K562 (cell line): ENCODE measurements around the gene FMNL1. TPM values are rescaled to one million over a fixed set of nuclear protein-coding genes. Genes with fewer than 3 reads are reported as not detected.

Experiments used
- CEBPG ChIP-seq, 3 experiments: fragments of 200-800 bp in 1 of 3; sonication (Bioruptor generic) in 1 of 3; sonication (generic) in 1 of 3; formaldehyde crosslinking in 1 of 3; IDR thresholded peaks in 2 of 3; conservative IDR thresholded peaks in 1 of 3; 2 replicates each; pipeline versions ENCODE4 v1.6.1 to v1.8.0; 2016 to 2022; ENCODE audit warnings: missing compliant biosample characterization in 2 of 3, missing genetic modification characterization in 2 of 3, mild to moderate bottlenecking in 1 of 3, missing genetic modification reagents in 1 of 3
- FOXA3 ChIP-seq, 2 experiments: fragments of 450-650 bp in 1 of 2; sonication (generic) in 1 of 2; formaldehyde crosslinking; IDR thresholded peaks in 1 of 2; conservative IDR thresholded peaks in 1 of 2; 2 replicates each; pipeline versions ENCODE4 v1.4.0 to v1.8.0; 2020 to 2022; ENCODE audit warnings: mild to moderate bottlenecking in 2 of 2, missing genetic modification reagents in 1 of 2
- KHSRP ChIP-seq: fragments of 450-650 bp; IDR thresholded peaks from 2 replicates; pipeline ENCODE4 v1.6.1; 2017
- MCM3 ChIP-seq: fragments of 450-650 bp; IDR thresholded peaks from 2 replicates; pipeline ENCODE4 v1.6.1; 2016
- NFE2 ChIP-seq: IDR thresholded peaks from 2 replicates; pipeline ENCODE4 v1.6.1; 2014; ENCODE audit warnings: antibody characterized with exemption, low read depth
- PBX2 ChIP-seq, 2 experiments: IDR thresholded peaks in 1 of 2; conservative IDR thresholded peaks in 1 of 2; 2 replicates each; pipeline ENCODE4 v1.6.1; 2016; ENCODE audit warnings: low read depth in 2 of 2, mild to moderate bottlenecking in 1 of 2, missing compliant biosample characterization in 1 of 2, missing genetic modification characterization in 1 of 2, moderate library complexity in 1 of 2
- SMARCE1 ChIP-seq: fragments of 450-650 bp; IDR thresholded peaks from 2 replicates; pipeline ENCODE4 v1.7.1; 2016; ENCODE audit warnings: mild to moderate bottlenecking
- STAG1 ChIP-seq: sonication (generic); formaldehyde crosslinking; IDR thresholded peaks from 2 replicates; pipeline ENCODE4 v1.5.0; 2020; ENCODE audit warnings: missing genetic modification reagents, borderline replicate concordance
- ZBTB7A ChIP-seq: IDR thresholded peaks from 2 replicates; pipeline ENCODE4 v1.6.1; 2011; ENCODE audit warnings: low read depth, mild to moderate bottlenecking, low read length, moderate library complexity, borderline replicate concordance; ENCODE audit not compliant: control insufficient read depth
- ZNF407 ChIP-seq: fragments of 450-650 bp; IDR thresholded peaks from 2 replicates; pipeline ENCODE4 v1.6.1; 2016; ENCODE audit warnings: low read depth
- ZNF41 ChIP-seq: fragments of 250-450 bp; sonication (Bioruptor Pico); conservative IDR thresholded peaks from 2 replicates; pipeline ENCODE4 v1.4.0; 2020; ENCODE audit warnings: mild to moderate bottlenecking
- polyA plus RNA-seq, 8 experiments: library from polyadenylated mRNA; depleted of rRNA in 4 of 8; stranded (reverse) in 5 of 8; unstranded in 3 of 8; fragments of >200 nt; fragmentation: Nextera tagmentation in 2 of 8; fragmentation: Illumina TruSeq in 1 of 8; extraction: Ambion mirVana in 2 of 8; extraction: Trizol in 1 of 8; gene quantifications; 2 replicates each; pipeline versions ENCODE4 v1.2.1 to v1.2.3, GENCODE V29; 2011 to 2014; ENCODE audit warnings: inconsistent platforms in 1 of 8, missing spikeins in 1 of 8
- total RNA-seq, 7 experiments: library from RNA; depleted of rRNA in 6 of 7; stranded (reverse); fragments of >200 nt in 6 of 7; fragmentation: Illumina TruSeq in 2 of 7; extraction: Trizol in 2 of 7; gene quantifications; 2 replicates each; pipeline versions ENCODE4 v1.2.1 to v1.2.3, GENCODE V29; 2011 to 2021; ENCODE audit warnings: low replicate concordance in 1 of 7
- TF ChIP-seq, protein P1 (sequence below): fragments of 200-800 bp; sonication (Bioruptor generic); IDR thresholded peaks from 2 replicates; pipeline ENCODE4 v1.6.1; 2017; ENCODE audit warnings: missing genetic modification characterization, missing compliant biosample characterization

FMNL1 gene
- total and polyA plus RNA-seq, 9 of the 15 experiments (the other 6 are each of a cell fraction or from before 2014, with no cell fraction given) = 0.70 to 36.6 (median 7.7) TPM

DNA sequence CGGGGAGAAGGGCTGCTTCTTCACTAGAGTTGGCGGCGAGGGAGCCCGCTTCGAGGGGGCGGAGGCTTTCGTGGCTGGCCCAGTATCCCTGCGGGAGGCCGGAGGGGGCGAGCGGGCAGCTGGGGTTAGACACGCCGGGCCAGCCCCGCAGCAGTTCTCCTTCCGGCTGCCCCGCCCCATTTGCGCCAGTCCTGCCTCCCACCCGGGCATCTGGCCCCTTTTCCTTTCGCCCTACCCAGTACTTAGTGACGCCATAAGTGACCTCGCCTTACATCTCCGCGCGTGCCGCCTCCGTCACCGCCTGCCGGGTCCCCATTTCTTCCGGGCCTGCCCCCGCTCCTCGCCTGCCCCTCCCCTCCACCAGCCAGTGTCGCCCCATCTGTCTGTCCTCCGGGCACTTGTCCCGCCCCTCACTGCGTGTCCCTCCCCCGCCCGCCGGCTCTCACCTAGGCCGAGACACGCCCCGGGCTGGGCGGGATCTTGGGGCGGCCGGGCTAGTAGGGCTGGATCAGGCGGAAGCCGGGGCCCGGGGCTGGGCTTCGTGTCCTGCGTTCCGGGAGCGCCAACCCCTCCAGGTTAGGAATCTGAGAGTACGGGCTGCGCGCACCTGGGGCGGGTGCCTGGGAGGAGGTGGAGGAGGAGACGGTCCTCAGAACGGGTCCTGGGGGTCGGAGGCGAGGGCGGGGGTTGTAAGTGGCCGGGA is 25.9 kb downstream of the FMNL1 start (continued):
- TF ChIP-seq ZNF407 (no peak), STAG1 (CRISPR knock-in tag) (no peak), SMARCE1 (no peak), PBX2 (CRISPR knock-in tag; IDR thresholded peaks at IDR 0.05; ENCODE audit: low read depth) (no peak), PBX2 (tag; conservative IDR thresholded peaks at IDR 0.05; ENCODE audit: low read depth) (no peak), KHSRP (peak; percentile 66), NFE2 (no peak), CEBPG (CRISPR knock-in tag; IDR thresholded peaks at IDR 0.05) (no peak), CEBPG (tag; conservative IDR thresholded peaks at IDR 0.05 in 1 of 2, IDR thresholded peaks at IDR 0.05 in 1 of 2) (0 out of 4 replicates have a peak, but pooled peaks of 1 of the 2 experiments have one; percentile 11), ZNF41 (no peak), ZBTB7A (0 out of 2 replicates have a peak, but pooled peaks have one; percentile 13), FOXA3 (CRISPR knock-in tag; conservative IDR thresholded peaks at IDR 0.05 in 1 of 2, IDR thresholded peaks at IDR 0.05 in 1 of 2) (no peak), MCM3 (no peak)
- TF ChIP-seq, protein P1, sequence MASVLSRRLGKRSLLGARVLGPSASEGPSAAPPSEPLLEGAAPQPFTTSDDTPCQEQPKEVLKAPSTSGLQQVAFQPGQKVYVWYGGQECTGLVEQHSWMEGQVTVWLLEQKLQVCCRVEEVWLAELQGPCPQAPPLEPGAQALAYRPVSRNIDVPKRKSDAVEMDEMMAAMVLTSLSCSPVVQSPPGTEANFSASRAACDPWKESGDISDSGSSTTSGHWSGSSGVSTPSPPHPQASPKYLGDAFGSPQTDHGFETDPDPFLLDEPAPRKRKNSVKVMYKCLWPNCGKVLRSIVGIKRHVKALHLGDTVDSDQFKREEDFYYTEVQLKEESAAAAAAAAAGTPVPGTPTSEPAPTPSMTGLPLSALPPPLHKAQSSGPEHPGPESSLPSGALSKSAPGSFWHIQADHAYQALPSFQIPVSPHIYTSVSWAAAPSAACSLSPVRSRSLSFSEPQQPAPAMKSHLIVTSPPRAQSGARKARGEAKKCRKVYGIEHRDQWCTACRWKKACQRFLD = no peak
